Measurements from ENCODE around the gene TMX3.

- TF ChIP-seq RAD21 (IDR thresholded peaks at IDR 0.05; ENCODE audit: low read depth) (no peak), FOXM1 (IDR thresholded peaks at IDR 0.05; ENCODE audit: borderline replicate concordance, low read depth) (no peak), REST (IDR thresholded peaks at IDR 0.05; ENCODE audit: low read depth) (no peak), EGR1 (IDR thresholded peaks at IDR 0.05) (no peak), TAF1 (IDR thresholded peaks at IDR 0.05; ENCODE audit: low read depth) (no peak), CEBPB (IDR thresholded peaks at IDR 0.05) (no peak), MAX (IDR thresholded peaks at IDR 0.05) (no peak), TCF12 (IDR thresholded peaks at IDR 0.05; ENCODE audit: low read depth) (no peak), YY1 (IDR thresholded peaks at IDR 0.05; ENCODE audit: low read depth) (no peak), EP300 (IDR thresholded peaks at IDR 0.05; ENCODE audit: borderline replicate concordance) (no peak), CREB1 (IDR thresholded peaks at IDR 0.05; ENCODE audit: low read depth) (no peak)
- TF ChIP-seq, protein P1, sequence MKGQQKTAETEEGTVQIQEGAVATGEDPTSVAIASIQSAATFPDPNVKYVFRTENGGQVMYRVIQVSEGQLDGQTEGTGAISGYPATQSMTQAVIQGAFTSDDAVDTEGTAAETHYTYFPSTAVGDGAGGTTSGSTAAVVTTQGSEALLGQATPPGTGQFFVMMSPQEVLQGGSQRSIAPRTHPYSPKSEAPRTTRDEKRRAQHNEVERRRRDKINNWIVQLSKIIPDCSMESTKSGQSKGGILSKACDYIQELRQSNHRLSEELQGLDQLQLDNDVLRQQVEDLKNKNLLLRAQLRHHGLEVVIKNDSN (IDR thresholded peaks at IDR 0.05) = no peak
These were observed 44.4 kb upstream of the TMX3 start for GRCh38 chr18:68759308-68759707.

All from Ishikawa (cell line).